HG02870 (cell line): ENCODE results near the gene PRKCE.

ENCODE experiments used
- ATAC-seq: cut with Tn5 transposase; IDR thresholded peaks from one replicate; pipeline ENCODE4 v1.9.1; 2021; ENCODE audit warnings: mild to moderate bottlenecking, moderate library complexity; ENCODE audit not compliant: unreplicated experiment

The PRKCE gene

DNA sequence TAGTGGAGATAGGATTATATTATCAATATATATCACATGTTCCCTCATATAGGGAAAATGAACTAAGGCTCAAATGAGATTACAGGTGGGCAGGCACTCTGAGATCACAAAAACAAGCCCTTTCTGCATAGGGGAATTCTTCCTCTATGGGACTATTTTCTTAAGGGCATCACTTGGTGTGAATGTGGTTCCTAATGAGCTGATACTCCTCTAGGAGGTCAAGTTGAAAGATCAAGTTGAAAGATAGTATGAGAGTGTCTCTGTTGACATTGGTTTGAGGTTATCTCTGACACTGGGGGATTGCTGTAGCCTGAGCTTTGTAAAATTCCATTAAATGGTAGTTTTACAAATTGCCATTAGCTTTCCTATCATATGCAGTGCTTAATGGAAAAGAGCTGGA is 270.4 kb downstream of the PRKCE start:
- no peak for ATAC-seq

DNA sequence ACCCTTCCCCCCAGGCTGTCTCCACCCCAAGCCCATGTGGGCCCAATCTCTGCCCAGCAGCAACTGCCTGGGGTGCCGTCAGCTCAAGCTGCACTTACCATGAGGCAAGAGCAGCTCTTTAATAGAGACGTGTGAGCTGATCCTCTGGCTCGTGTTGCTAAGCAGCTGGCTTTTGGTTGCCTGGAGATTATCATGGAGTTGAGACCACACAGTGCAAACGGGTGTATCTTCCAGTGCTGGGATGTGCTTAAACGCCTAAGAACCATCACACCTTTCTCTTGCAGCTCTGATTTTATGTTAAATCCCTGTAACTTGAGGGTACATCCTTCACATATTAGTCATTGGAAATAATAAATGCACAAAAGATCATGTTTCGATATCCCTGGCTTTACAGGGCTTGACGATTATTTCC is 271.1 kb downstream of the PRKCE start:
- ATAC-seq: no peak

DNA sequence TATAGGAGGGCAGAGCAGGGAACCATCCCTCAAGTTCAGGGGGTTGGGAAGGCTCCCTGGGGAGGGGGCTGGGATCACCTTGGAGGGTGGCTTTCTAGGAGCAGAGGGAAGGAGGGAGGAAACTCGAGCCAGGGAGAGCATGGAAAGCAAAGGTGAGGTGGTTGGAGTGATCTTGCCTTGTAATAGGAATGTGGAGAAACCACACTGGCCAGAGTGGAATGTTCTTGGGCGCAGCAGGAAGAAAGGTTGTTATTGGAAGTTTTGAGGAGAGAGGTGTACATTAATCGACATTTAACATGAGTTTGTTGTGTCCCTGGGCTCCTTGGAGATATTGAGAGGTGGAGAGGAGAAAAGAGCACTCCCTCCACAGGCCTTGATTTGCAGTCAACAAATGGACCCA is 272.2 kb downstream of the PRKCE start:
- ATAC-seq: no peak

DNA sequence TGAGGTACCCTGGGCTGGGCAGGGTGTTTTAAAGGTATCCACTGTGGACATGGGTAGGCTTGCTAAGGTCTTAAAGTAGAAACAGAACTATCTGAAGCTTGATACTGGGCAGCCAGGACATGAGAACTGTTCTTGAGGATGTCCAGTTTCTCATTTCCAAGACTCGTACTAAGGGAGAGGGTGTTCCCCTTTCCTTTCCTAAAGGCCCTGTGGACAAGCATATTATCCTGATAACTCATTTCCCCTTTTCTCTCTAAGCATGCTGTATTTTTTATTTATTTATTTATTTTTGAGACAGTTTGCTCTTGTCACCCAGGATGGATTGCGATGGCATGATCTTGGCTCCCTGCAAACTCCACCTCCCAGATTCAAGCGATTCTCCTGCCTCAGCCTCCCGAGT is 273.6 kb downstream of the PRKCE start:
- ATAC-seq: no peak

DNA sequence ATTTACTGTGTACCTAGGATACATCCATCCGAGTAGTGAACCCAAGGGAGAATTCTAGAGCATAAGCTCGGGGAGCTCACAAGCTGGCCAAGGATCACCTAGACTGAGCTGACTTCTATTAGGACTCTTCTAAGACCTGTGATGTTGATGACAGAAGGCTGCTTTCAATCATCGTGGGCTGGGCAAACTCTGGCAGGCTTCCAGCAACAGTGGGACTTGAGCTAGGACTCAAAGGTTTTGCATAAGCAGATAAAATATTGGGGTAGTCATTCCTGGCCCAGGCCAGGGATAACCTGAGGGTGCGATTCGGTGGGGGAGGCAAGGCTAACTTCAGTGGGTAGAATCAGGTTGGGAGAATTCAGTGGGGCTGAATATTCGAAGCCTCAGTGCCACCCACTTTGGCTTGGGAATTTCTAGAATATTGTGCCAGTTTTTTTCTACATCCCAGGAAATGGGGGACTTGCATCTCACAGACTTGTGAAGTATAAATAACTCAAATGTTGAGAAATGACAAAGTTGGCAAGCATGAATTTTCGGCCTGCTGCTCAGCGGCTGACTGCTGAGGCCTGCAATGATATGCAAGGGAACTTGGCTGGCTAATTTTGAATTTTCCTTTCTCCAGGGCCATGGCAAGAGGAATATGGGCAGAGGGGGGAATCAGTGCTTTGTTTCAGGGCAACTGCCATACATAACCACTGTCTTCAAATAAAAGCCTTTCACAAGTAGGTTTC is 274.3 kb downstream of the PRKCE start:
- ATAC-seq: no peak

DNA sequence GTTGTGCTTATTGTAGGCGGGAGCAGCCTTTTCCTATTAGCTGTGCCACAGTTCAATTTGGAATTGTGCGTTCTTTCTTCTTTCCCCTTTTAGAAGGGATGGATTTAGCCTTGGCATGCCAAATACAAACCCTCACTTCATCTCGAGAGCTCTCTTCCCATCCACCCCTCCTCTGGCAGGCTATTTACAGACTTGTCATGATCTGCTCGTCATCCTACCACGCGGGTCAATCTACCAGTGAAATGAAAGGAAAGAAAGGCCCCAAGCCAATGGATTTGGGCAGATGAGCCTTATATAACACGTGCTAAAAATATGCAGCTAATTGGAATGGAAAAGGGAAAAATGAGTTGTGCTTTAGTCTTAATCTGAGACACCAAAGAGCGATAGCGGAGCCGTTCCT is 277.5 kb downstream of the PRKCE start:
- no peak for ATAC-seq

DNA sequence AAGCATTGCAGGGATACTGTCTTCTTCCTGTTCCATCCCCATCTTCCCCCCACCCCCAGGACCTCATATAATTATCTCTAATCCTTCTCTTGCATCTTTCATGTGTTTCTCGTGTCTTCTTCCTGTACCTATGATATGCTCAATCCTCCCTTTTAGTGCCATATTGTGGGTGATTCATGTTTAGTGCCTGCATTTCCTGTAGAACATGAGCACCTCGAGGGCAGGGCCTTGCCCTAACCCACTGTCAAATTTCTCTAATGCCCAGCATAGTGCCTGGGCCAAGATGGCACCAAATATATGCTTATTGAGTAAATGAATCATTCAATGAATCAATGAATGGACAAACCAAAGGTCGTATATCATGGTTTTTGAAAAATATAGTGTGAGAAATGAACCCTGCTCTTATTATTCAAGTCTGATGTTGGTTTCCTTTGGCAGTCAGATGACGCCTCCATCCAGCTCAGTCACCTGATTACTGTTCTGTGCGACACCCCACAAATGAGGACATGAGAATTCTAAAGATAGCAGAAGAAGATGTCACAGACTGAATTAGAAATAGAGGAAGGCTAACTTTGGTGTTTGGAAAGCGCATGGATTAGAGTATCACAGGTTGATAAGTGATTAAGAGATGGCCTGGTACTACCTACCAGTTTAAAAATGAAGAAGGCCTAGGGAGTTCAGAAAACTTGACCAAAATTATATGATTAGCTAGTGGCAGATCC is 278.4 kb downstream of the PRKCE start:
- no peak for ATAC-seq

DNA sequence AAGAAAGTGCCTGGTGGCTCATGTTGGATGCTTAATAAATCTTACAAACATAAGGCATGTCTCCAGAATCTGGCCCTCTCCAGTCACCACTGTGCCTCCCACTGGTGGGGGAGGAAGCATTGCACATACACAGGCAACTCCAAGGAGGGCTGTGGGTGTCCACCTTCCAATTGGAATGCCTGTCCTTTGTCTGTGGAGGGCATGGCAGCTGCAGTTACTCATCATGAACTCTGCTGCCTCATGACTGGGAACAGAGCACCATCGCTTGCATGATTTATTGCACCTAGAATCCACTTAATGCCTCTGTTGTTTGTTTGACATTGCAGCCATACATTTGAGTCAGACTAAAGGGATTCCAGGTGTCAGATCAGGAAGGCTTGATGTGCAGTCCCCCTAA is 278.9 kb downstream of the PRKCE start:
- no peak for ATAC-seq

DNA sequence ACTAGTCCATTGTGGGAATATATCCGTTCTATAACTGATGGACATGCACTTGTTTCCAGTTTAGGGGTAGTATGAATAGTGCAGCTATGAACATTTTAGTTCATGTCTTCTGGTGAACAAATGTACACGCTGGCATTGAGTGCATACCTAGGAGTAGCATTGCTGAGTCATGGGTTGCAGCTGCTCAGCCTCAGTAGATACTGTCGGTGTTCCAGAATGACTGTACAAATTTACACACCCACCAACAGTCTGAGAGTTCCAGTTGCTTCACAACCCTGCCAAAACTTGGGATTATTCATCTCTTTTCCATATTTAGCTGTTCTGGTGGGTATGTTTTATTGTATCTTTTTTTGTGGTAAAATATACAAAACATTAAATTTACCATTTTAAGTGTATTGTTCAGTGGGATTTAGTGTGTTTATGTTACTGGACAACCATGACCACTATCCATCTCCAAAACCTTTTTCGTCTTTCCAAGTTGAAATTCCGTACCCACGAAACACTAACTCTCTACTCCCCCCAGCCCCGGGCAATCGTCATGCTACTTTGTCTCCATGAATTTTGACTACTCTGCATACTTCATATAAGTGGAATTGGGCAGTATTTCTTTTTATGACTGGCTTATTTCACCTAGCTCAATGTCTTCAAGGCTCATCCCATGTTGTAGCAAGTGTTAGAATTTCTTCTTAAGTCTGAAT is 281.0 kb downstream of the PRKCE start:
- no peak for ATAC-seq

DNA sequence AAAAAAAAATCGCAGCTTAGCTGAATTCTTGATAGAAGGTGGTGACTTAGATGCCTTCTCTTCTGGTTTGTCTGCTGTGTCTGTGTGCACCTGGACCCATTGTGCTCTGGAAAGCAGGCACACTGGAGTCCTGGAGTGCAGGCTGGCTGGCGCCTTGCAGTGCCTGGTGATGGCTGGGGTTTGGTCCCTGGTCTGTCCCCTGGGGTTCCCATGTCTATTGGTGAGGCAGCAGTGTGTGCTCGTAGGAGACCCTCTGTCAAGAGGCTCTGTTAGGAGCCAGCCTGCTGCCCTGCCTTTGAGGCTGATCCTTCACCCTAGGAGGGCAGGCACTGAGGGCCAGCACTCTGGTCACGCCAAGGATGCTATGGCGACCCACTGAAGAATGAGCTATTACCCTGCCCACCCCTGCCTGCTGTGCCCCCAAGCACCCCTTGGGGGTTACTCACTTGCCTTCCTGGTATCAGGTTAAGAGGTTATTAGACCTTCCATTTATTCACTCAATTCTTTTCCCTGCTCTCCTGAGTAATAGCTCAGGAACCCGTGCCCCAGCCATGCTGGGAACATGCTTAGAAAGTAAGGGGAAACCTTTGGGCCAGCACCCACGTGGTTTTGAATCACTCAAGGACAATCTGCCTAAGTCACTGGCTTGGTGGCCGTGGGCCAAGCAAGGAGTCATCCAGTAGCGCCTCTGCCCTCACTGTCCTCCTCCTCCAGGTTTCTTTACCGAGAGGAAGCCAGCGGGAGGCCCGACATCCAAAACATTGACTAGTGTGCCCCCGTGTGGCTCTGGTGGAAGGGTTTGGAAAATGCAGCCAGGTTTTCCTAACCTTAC is 284.5 kb downstream of the PRKCE start:
- ATAC-seq: peak; percentile 62

DNA sequence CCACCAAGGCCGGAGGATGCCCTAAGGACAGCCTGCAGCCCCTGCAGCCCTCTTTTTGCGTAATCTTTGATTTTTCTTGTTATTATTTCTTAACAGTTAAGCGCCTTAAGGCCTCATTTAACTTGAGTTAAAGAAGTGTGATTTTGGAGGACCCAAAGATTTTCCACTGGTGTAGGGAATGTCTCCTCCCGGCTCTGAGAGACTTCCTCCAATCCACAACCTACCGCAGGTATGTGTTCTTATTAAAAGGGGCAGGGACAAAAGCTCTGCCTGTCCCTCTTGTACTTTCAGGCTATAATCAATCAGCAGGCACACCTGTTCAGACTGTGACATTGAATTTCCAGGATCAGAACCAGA is 285.1 kb downstream of the PRKCE start:
- ATAC-seq: no peak

DNA sequence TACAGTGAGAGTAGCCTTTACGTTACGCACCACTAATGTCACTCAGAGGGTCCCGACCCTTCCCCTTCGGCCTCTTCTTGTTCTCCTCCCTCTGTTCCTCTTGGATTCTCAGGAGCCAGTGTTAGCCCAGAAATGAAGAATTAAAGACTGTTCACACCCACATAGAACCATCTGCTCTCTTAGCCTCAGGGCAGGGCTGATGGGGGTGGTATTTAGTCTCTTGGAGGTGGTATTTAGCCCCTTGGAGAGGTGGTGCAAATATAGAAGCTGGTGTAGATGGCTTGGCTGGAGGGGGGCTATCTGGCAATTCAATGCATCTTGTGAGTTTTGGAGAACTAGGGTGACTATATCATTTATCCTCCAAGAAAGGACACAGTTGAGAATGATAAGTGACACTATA is 286.5 kb downstream of the PRKCE start:
- ATAC-seq: no peak

DNA sequence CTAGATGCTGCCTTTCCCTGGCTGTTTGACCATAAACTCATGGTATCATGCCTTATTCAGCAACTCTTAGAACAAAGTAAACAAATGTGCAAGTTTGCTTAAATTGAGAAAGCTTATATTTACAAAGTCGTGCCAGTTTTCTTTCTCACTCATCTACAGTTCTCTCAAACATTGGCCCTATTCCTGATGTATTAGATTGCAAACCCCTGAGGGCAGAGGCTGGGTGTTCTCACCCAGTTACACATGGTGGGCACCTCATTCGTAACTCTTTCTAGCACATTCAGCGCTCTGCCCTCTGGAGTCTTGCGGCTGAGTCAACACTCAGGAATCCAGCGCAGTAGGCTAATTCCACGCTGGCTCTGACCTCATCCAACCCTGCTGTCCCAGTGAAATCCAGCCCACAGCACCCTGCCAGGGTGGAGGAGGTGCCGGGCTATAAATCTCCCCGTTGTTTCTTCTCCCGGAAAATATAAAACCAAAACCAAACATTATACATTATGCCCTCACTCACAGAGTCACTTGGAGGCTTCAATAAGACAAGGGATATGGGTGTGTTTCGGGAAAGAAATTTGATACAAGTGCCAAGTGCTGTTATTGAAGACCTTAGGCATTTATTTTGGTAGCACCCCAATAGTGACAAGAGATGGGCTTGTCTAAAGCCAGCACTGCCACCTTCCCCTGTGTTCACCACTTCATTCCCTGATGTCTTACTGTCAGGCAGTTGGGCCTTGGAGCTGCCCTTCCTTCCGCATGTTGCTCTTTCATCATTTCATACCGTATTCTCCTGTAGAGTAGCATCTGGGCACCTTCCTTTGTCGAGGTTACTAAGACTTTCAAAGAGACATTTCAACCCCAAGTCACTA is 287.4 kb downstream of the PRKCE start:
- ATAC-seq: no peak

DNA sequence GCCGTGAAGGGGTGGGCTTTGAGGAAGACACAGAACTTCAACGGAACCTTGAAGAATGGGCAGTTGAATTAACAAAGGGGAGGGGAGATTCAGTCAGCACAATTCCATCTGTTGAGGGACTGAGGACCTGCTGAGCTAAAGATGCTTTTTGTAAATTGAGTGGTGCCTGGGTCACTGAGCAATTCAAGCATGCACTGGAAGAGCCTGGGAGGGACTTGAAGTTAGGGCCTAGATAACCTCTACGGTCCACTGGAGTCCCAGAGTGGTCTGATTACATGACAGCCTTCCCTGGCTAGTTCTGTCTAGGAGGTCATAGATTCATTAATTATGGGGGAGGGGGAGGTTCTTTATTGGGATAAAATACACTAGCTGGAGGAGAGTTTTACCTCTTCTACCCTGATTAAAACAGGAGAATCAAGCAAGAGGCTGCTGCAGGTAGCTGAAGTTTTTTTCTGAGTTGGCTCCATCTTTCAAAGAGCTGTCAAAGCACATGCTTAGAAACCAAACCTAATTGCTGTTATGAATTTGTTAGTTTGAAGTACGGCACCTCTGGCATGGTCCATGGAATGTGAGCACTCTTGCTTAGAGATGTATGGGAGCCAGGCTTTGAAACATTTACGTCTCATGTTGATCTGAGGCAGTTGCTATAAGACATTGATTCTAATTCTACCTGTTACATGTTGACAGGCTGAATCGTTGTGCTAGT is 290.2 kb downstream of the PRKCE start:
- no peak for ATAC-seq

DNA sequence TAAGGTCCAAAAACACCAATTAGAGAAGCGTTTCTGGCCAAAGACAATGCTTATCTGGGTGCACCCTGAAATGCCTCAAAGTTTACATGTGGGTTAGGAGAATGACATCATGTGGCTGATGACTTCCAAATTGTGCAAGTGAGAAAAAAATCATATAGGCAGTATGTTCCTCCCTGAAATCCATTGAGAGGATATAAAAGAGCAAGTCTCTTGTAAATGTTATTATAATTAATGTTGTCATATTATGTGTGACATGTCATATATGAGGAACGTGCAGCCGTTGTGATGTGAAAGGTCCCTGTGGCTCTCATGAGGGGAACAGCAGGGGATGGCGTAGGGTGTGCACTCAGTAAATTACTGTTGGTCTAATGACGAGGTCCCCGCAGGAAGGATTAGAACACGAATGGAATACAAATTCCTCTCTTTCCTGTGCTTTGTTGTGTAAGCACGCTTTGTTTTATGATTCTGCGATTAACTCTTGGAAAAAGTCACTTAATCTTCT is 290.8 kb downstream of the PRKCE start:
- no peak for ATAC-seq

DNA sequence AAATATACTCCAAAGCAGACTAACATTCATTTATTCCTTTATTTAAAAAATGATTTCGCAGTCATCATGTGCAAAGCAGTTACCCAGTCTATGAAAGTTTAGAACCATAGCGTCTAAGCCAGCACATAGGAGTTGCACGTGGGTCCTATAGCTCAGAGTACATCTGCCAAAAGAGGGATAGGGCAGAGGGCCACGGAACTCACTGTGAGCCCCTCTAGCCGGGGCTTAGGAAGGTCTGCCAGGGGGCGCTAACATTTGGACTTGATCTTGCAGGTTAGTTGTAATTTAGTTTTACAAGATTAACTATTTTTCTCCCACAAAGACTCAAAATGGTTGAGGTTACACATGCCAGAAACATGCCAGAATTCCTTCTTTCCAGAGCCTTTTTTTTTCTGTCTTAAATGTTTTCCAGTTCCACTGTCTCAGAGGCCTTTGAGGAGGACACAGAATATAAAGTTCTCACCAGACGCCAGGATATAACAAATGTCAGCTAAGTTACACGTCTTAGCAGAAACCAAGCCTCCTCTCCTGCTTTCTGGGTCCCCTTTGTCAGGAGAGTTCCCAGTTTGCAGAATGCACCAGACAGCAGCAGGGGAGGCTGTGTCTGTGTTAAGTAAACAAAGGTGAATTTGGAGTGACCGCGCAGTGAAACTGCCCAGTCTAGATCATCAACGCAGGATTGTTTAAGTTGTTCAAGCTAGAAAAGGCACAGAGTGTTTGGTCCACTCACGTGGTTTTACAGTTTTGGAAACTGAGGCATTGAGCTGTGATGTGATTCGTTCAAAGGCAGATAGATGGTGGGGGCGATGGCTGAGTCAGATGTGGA is 292.0 kb downstream of the PRKCE start:
- ATAC-seq: no peak

DNA sequence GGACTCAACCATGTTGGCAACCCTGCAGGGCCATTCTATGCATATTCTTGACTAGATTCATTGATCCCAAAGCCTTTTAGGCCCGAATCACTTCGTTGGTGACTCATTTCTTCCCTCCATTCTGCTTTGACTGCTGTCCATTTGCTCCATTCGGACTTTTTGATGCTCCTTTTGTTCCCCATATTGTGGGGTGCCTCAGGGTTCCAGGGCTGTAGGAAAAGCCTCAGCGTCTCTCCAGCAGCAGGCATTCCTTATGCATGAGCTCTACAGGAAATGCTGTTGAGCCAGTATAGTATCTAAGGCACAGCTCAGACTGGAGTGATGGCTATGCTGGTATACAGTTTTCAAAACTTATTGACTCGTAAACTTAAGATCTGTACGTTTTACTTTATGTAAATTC is 292.6 kb downstream of the PRKCE start:
- no peak for ATAC-seq

DNA sequence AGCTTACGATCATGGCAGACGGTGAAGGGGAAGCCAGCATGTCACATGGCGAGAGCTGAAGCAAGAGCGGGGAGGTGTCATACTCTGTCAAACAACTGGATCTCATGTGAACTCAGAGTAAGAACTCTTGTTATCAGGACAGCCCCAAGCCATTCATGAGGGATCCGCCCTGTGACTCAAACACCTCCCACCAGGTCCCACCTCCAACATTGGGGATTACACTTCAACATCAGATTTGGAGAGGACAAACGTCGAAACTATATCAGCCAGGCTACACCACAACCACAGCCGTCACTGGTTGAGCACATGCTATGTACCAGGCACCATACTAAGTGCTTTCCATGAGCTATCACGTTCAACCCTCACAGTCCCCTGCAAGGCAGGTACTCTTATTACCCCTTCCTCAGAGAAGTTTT is 293.8 kb downstream of the PRKCE start:
- ATAC-seq: no peak

DNA sequence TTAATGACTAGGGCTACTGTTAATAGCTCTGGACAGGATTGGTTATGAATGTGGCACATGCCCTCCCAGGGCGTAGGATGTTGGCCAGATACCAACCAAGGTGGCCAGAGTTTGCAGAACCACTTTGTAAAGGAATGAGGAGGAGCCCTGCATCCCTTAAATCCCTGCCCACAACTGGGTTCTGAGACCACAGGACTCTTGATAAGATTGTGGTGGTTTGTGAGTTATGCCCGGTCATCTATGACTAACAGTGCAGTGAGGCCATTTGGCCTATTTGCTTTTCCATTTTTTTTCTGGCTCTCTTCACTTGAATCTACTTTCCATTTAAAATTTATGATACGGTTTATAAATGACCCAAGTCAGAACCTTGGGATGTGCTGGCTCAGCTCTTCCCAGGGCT is 294.5 kb downstream of the PRKCE start:
- ATAC-seq: no peak
